HepG2 (cell line): ENCODE data around the gene GDF7. TPM values are rescaled to one million over a fixed set of nuclear protein-coding genes. Genes with fewer than 3 reads are reported as not detected.

Source experiments
- ATAC-seq: fragments of 200-7000 bp; cut with Tn5 transposase; 3 replicates; pipeline ENCODE4 v1.9.1; 2020; ENCODE audit warnings: mild to moderate bottlenecking, moderate library complexity
- BruUV-seq: library from RNA; stranded (reverse); fragments of 400-500 nt; replicated peaks from 2 replicates; lab custom pipeline; 2021; lab: Mats Ljungman, UMichigan
- CTCF ChIA-PET: fragments of 300-600 bp; formaldehyde crosslinking; extraction: SDS; loops from one replicate; lab custom pipeline; 2021; ENCODE audit warnings: low total read pairs, inconsistent platforms, low intra/inter-chr PET ratio; lab: Yijun Ruan, JAX
- POLR2A ChIA-PET: fragments of 350-600 bp; sonication (Branson Sonifier 250); formaldehyde crosslinking; loops from one replicate; lab custom pipeline; 2020; ENCODE audit warnings: antibody characterized with exemption, inconsistent platforms; lab: Yijun Ruan, JAX
- DNase-seq: peaks from one replicate; pipeline ENCODE4 v3.0.0-alpha.2; 2015; ENCODE audit warnings: low spot score
- FAIRE-seq: peaks from 3 replicates; lab custom pipeline; 2011; peaks lifted over from hg19 to GRCh38; lab: Jason Lieb, UNC
- H2AFZ ChIP-seq: one replicate; pipeline ENCODE4 v1.6.1; 2011; ENCODE audit warnings: low read length, inconsistent platforms
- H3K27ac ChIP-seq: fragments of 300-600 bp; 3 replicates; pipeline ENCODE4 v1.8.0; 2011; ENCODE audit warnings: mixed run types, mild to moderate bottlenecking, mixed read lengths, low read length, inconsistent platforms; ENCODE audit not compliant: insufficient read depth; ENCODE audit errors: extremely low read length
- H3K27me3 ChIP-seq, 2 experiments: fragments of 200-600 bp in 1 of 2; 2 replicates in 1 of 2; 3 replicates in 1 of 2; pipeline versions ENCODE4 v1.6.0 to v1.8.0; 2011; ENCODE audit warnings: low read length in 2 of 2, mild to moderate bottlenecking in 2 of 2, moderate library complexity in 2 of 2, inconsistent platforms in 1 of 2; ENCODE audit not compliant: insufficient read depth in 2 of 2, control insufficient read depth in 1 of 2
- H3K36me3 ChIP-seq, 2 experiments: fragments of 200-600 bp in 1 of 2; replicated peaks in 1 of 2; 2 replicates in 1 of 2; 3 replicates in 1 of 2; pipeline versions ENCODE4 v1.5.1 to v1.8.0; 2011; ENCODE audit warnings: low read length in 2 of 2, inconsistent platforms in 1 of 2; ENCODE audit not compliant: insufficient read depth in 2 of 2, control insufficient read depth in 1 of 2
- H3K4me1 ChIP-seq: 2 replicates; pipeline ENCODE4 v1.5.1; 2012; ENCODE audit warnings: low read length, inconsistent platforms; ENCODE audit not compliant: insufficient read depth
- H3K4me2 ChIP-seq: 2 replicates; pipeline ENCODE4 v1.6.0; 2011; ENCODE audit warnings: low read depth, low read length, inconsistent platforms
- H3K4me3 ChIP-seq, 3 experiments: fragments of 200-600 bp in 1 of 3; sonication (generic), shearing (Covaris generic) in 1 of 3; replicated peaks in 1 of 3; 2 replicates each; pipeline ENCODE4 v1.5.1; 2011 to 2016; ENCODE audit warnings: low read length in 3 of 3, inconsistent platforms in 2 of 3, low read depth in 2 of 3, mild to moderate bottlenecking in 2 of 3, control low read depth in 1 of 3, mixed read lengths in 1 of 3; ENCODE audit not compliant: insufficient read depth in 1 of 3
- H3K79me2 ChIP-seq: one replicate; pipeline ENCODE4 v1.6.1; 2011; ENCODE audit warnings: low read length, inconsistent platforms; ENCODE audit not compliant: insufficient read depth
- H3K9ac ChIP-seq: 2 replicates; pipeline ENCODE4 v1.6.0; 2011; ENCODE audit warnings: mild to moderate bottlenecking, low read depth, low read length, inconsistent platforms; ENCODE audit not compliant: insufficient read depth
- H3K9me3 ChIP-seq: 2 replicates; pipeline ENCODE4 v1.5.1; 2012; ENCODE audit warnings: mild to moderate bottlenecking, low read length
- H4K20me1 ChIP-seq: 2 replicates; pipeline ENCODE4 v1.6.0; 2011; ENCODE audit warnings: inconsistent platforms, mild to moderate bottlenecking, low read length, moderate library complexity; ENCODE audit not compliant: insufficient read depth
- KLF6 ChIP-seq: IDR thresholded peaks from 2 replicates; pipeline ENCODE4 v1.8.0; 2016; ENCODE audit warnings: missing biosample characterization, missing genetic modification reagents
- MTA1 ChIP-seq: sonication (generic); formaldehyde crosslinking; IDR thresholded peaks from 2 replicates; pipeline ENCODE4 v1.4.0; 2020; ENCODE audit warnings: missing genetic modification reagents, mild to moderate bottlenecking, borderline replicate concordance
- MYC ChIP-seq: sonication (generic); formaldehyde crosslinking; IDR thresholded peaks from 2 replicates; pipeline ENCODE4 v1.9.0; 2021; ENCODE audit warnings: missing genetic modification reagents, borderline replicate concordance
- TGIF2 ChIP-seq: IDR thresholded peaks from 2 replicates; pipeline ENCODE4 v1.6.1; 2016; ENCODE audit warnings: control low read depth, missing compliant biosample characterization
- ZFP62 ChIP-seq: sonication (generic); formaldehyde crosslinking; IDR thresholded peaks from 2 replicates; pipeline ENCODE4 v1.4.0; 2020; ENCODE audit warnings: missing genetic modification reagents
- ZNF629 ChIP-seq: sonication (generic); formaldehyde crosslinking; conservative IDR thresholded peaks from 2 replicates; pipeline ENCODE4 v1.5.0; 2020; ENCODE audit warnings: missing genetic modification reagents
- WGBS: methylation state at CpG from one replicate; pipeline ENCODE4 v1.1.6; 2017; ENCODE audit warnings: low lambda C conversion rate; 5-methylcytosine and 5-hydroxymethylcytosine counted together
- in situ Hi-C: cut with HindIII; loops from 2 replicates; pipeline ENCODE4 v1.10.0; 2017; ENCODE audit warnings: low pct_unique_long_range_greater_than_20kb; ENCODE audit not compliant: extremely low pct_ligation_motif_present
- intact Hi-C: fragments of 100-400 bp; cut with micrococcal nuclease; formaldehyde crosslinking; loops from one replicate; pipeline ENCODE4 v1.10.0; 2022; ENCODE audit not compliant: unreplicated experiment
- polyA plus RNA-seq, 8 experiments: library from polyadenylated mRNA; depleted of rRNA in 3 of 8; stranded (reverse) in 7 of 8; unstranded in 1 of 8; fragments of >200 nt; fragmentation: Illumina TruSeq in 4 of 8; extraction: Trizol in 4 of 8; gene quantifications; 2 replicates each; pipeline versions ENCODE4 v1.2.1 to v1.2.3, GENCODE V29; 2011 to 2016; ENCODE audit warnings: low read depth in 4 of 8, missing spikeins in 1 of 8, mixed read lengths in 1 of 8; ENCODE audit not compliant: insufficient read depth in 1 of 8
- total RNA-seq, 5 experiments: library from RNA; depleted of rRNA; stranded (reverse); fragments of >200 nt; fragmentation: Illumina TruSeq; extraction: Trizol; gene quantifications; 2 replicates each; pipeline ENCODE4 v1.2.3, GENCODE V29; 2016; ENCODE audit warnings: low read depth in 1 of 5
- TF ChIP-seq, protein P1 (sequence below): sonication (generic); formaldehyde crosslinking; IDR thresholded peaks from 2 replicates; pipeline ENCODE4 v1.5.0; 2020; ENCODE audit warnings: mild to moderate bottlenecking, missing genetic modification reagents, borderline replicate concordance
- TF ChIP-seq, protein P2 (sequence below): sonication (generic); formaldehyde crosslinking; IDR thresholded peaks from 2 replicates; pipeline ENCODE4 v1.8.1; 2023; ENCODE audit warnings: mild to moderate bottlenecking, missing genetic modification reagents
- TF ChIP-seq, protein P3 (sequence below), 2 experiments: fragments of 450-650 bp in 1 of 2; sonication (generic) in 1 of 2; formaldehyde crosslinking; IDR thresholded peaks; 2 replicates each; pipeline versions ENCODE4 v1.5.0 to v1.8.0; 2020 to 2022; ENCODE audit warnings: mild to moderate bottlenecking in 1 of 2, missing genetic modification reagents in 1 of 2
- TF ChIP-seq, protein P4 (sequence below): sonication (generic); formaldehyde crosslinking; IDR thresholded peaks from 2 replicates; pipeline ENCODE4 v1.4.0; 2020; ENCODE audit warnings: missing genetic modification reagents
- TF ChIP-seq, protein P5 (sequence below): sonication (generic); formaldehyde crosslinking; IDR thresholded peaks from 2 replicates; pipeline ENCODE4 v1.4.0; 2020; ENCODE audit warnings: mild to moderate bottlenecking, missing genetic modification reagents
- TF ChIP-seq, protein P6 (sequence below): sonication (generic); formaldehyde crosslinking; IDR thresholded peaks from 2 replicates; pipeline ENCODE4 v1.5.0; 2020; ENCODE audit warnings: mild to moderate bottlenecking, missing genetic modification reagents

The GDF7 gene
- total and polyA plus RNA-seq, 2 of the 13 experiments (the other 11 are each of a cell fraction or from before 2014, with no cell fraction given) = 1.6 to 15.0 TPM

DNA sequence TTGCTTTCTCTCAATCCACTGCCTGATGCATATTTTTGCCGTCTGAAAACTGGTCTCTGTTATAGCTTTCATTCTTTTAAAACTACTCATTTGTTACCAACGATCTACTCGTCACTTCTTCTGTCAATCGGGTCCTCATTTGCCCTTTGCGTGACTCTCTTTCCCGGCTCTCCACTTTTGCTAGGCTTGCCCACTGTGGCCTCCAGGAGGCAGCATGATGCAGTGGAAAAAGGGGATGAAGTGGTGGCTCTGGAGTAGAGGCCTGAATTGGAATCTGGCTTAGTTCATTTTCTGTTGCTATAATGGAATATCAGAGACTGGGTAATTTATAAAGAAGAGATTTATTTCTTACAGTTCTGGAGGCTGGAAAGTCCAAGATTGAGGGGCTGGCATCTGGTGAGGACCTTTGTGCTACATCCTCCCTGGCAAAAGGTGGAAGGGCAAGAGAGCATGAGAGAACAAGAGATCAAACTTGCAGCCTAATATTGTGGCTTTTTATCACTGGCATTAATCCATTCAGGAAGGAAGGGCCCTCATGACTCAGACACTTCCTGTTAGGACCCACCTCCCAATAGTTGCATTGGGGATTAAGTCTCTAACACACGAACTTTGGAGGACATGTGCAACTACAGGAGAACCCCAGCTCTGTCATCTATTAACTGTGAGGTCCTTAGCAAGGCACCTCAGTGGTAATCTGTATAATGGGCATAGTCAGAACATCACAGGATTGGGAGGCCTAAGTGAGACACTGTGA is 15.4 kb downstream of the GDF7 start (continued):
- TF ChIP-seq, protein P1, sequence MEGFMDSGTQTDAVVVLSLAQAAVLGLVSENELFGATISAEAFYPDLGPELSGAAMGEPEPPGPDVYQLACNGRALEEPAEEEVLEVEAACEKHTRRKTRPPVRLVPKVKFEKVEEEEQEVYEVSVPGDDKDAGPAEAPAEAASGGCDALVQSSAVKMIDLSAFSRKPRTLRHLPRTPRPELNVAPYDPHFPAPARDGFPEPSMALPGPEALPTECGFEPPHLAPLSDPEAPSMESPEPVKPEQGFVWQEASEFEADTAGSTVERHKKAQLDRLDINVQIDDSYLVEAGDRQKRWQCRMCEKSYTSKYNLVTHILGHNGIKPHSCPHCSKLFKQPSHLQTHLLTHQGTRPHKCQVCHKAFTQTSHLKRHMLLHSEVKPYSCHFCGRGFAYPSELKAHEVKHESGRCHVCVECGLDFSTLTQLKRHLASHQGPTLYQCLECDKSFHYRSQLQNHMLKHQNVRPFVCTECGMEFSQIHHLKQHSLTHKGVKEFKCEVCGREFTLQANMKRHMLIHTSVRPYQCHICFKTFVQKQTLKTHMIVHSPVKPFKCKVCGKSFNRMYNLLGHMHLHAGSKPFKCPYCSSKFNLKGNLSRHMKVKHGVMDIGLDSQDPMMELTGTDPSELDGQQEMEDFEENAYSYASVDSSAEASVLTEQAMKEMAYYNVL (CRISPR knock-in tag) = 0 out of 2 replicates have a peak, but pooled peaks have one; percentile 21
- TF ChIP-seq, protein P2, sequence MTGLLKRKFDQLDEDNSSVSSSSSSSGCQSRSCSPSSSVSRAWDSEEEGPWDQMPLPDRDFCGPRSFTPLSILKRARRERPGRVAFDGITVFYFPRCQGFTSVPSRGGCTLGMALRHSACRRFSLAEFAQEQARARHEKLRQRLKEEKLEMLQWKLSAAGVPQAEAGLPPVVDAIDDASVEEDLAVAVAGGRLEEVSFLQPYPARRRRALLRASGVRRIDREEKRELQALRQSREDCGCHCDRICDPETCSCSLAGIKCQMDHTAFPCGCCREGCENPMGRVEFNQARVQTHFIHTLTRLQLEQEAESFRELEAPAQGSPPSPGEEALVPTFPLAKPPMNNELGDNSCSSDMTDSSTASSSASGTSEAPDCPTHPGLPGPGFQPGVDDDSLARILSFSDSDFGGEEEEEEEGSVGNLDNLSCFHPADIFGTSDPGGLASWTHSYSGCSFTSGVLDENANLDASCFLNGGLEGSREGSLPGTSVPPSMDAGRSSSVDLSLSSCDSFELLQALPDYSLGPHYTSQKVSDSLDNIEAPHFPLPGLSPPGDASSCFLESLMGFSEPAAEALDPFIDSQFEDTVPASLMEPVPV (CRISPR knock-in tag) = no peak
- TF ChIP-seq, protein P3, sequence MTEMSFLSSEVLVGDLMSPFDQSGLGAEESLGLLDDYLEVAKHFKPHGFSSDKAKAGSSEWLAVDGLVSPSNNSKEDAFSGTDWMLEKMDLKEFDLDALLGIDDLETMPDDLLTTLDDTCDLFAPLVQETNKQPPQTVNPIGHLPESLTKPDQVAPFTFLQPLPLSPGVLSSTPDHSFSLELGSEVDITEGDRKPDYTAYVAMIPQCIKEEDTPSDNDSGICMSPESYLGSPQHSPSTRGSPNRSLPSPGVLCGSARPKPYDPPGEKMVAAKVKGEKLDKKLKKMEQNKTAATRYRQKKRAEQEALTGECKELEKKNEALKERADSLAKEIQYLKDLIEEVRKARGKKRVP (CRISPR knock-in tag; IDR thresholded peaks at IDR 0.05) = no peak
- TF ChIP-seq ZNF629 = peak; percentile 80

DNA sequence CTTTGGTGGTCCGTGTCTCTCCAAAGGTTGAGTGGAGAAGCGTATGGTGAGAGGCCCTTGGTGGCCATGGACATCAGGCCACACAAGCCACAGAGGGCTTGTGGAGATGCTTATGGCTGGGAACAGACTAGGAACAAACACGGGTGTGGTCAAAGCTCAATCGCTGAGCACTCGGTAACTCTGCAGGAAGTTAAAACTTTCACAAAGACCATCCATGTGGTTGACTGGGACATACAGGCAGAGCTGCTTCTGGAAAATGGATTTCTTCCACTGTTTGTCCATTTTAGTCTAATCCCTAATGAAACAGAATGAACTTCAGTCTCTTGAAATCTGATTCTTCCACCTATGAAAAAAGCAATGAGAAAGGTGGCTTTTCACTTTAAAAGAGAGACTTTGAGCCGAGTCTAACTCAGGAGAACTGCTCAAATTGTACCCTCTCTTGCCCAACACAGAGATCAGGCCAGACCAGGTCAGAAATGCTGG is 17.7 kb downstream of the GDF7 start:
- Histone ChIP-seq H3K4me1 (peaks cover 28% of the 10 kb centered on the region), H3K36me3 (peaks cover 21 to 44% of the 10 kb centered on the region in 2 experiments), H2AFZ (no peak overlapping the region), H3K4me3 (no peak overlapping the region), H3K27ac (peak overlapping the region; percentile 68), H3K9ac (peak overlapping the region; percentile 0; the same call in 1 of the 2 replicates), H3K27me3 (no peaks in the 10 kb centered on the region), H4K20me1 (no peaks in the 10 kb centered on the region), H3K79me2 (no peaks in the 10 kb centered on the region), H3K4me2 (peak overlapping the region; percentile 31), H3K9me3 (no peaks in the 10 kb centered on the region)
- FAIRE-seq (peak; percentile 97), ATAC-seq (peak; percentile 92), DNase-seq (peak; percentile 81)
- ChIA-PET POLR2A (interaction anchor here (0.9 to 2.3 kb wide), 5 partner anchors 9 to 138 kb away, joined by 3 to 14 read pairs (median 4); partner anchors contain the start of genes GDF7, HS1BP3 and LDAH), CTCF (no interaction called here)
- WGBS = 18% methylated on average over 6 of the region's 6 CpGs
- in situ Hi-C loops = loop anchor here (5.0 kb wide), 1 partner anchor 83 kb away; no protein-coding TSS in a partner anchor
- intact Hi-C loops = loop anchor here (2.0 kb wide), 1 partner anchor 44 kb away; no protein-coding TSS in a partner anchor
- no TSS peak for BruUV-seq
- TF ChIP-seq KLF6 = no peak
- TF ChIP-seq, protein P4, sequence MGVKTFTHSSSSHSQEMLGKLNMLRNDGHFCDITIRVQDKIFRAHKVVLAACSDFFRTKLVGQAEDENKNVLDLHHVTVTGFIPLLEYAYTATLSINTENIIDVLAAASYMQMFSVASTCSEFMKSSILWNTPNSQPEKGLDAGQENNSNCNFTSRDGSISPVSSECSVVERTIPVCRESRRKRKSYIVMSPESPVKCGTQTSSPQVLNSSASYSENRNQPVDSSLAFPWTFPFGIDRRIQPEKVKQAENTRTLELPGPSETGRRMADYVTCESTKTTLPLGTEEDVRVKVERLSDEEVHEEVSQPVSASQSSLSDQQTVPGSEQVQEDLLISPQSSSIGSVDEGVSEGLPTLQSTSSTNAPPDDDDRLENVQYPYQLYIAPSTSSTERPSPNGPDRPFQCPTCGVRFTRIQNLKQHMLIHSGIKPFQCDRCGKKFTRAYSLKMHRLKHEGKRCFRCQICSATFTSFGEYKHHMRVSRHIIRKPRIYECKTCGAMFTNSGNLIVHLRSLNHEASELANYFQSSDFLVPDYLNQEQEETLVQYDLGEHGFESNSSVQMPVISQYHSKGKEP (CRISPR knock-in tag) = no peak
- 0 out of 2 replicates have a peak, but pooled peaks have one; percentile 26 for TF ChIP-seq MTA1 (CRISPR knock-in tag)
- no peak for TF ChIP-seq TGIF2 (CRISPR knock-in tag)
- 0 out of 2 replicates have a peak, but pooled peaks have one; percentile 40 for TF ChIP-seq MYC (CRISPR knock-in tag)
- TF ChIP-seq ZFP62 (CRISPR knock-in tag) = no peak
- TF ChIP-seq, protein P5, sequence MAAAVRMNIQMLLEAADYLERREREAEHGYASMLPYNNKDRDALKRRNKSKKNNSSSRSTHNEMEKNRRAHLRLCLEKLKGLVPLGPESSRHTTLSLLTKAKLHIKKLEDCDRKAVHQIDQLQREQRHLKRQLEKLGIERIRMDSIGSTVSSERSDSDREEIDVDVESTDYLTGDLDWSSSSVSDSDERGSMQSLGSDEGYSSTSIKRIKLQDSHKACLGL = no peak
- TF ChIP-seq, protein P6, sequence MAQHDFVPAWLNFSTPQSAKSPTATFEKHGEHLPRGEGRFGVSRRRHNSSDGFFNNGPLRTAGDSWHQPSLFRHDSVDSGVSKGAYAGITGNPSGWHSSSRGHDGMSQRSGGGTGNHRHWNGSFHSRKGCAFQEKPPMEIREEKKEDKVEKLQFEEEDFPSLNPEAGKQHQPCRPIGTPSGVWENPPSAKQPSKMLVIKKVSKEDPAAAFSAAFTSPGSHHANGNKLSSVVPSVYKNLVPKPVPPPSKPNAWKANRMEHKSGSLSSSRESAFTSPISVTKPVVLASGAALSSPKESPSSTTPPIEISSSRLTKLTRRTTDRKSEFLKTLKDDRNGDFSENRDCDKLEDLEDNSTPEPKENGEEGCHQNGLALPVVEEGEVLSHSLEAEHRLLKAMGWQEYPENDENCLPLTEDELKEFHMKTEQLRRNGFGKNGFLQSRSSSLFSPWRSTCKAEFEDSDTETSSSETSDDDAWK (CRISPR knock-in tag) = no peak
